ENCODE data around the gene DPH2. TPM values are rescaled to one million over a fixed set of nuclear protein-coding genes. Genes with fewer than 3 reads are reported as not detected.

DPH2 gene
- total RNA-seq, 2 donors from 2014 or later: 24.7 to 59.4 TPM

- ATAC-seq (replicated peaks): no peak
- Mint-ChIP-seq H3K27me3 (peaks cover 14% of the 10 kb centered on the region), H3K9me3 (no peaks in the 10 kb centered on the region), H3K36me3 (ENCODE audit: low read depth) (peaks cover 26% of the 10 kb centered on the region), H3K27ac (no peak overlapping the region), H3K4me3 (peak overlapping the region; percentile 29), H3K4me1 (peaks cover 9% of the 10 kb centered on the region)
Observed at GRCh38 chr1:43936431-43937151, 33.2 kb upstream of the DPH2 start.

GRCh38 chr1:43937179-43937865 lies 32.5 kb upstream of the DPH2 start:
- Mint-ChIP-seq H3K36me3 (ENCODE audit: low read depth) (peaks cover 26% of the 10 kb centered on the region), H3K27me3 (peaks cover 14% of the 10 kb centered on the region), H3K27ac (no peak overlapping the region), H3K4me1 (peaks cover 9% of the 10 kb centered on the region), H3K4me3 (no peak overlapping the region), H3K9me3 (no peaks in the 10 kb centered on the region)
- ATAC-seq (replicated peaks): no peak

- no peak overlapping the region for H3K4me3 Mint-ChIP-seq
- peaks cover 7% of the 10 kb centered on the region for H3K27me3 Mint-ChIP-seq
- no peak overlapping the region for H3K27ac Mint-ChIP-seq
- H3K36me3 Mint-ChIP-seq (ENCODE audit: low read depth): peaks cover 36% of the 10 kb centered on the region
- H3K9me3 Mint-ChIP-seq: no peaks in the 10 kb centered on the region
- peaks cover 6% of the 10 kb centered on the region for H3K4me1 Mint-ChIP-seq
- no peak for ATAC-seq (replicated peaks)
Observed at GRCh38 chr1:43938383-43938782, 31.4 kb upstream of the DPH2 start.

- peaks cover 6% of the 10 kb centered on the region for H3K4me1 Mint-ChIP-seq
- H3K4me3 Mint-ChIP-seq: no peak overlapping the region
- peaks cover 42% of the 10 kb centered on the region for H3K36me3 Mint-ChIP-seq (ENCODE audit: low read depth)
- peaks cover 5% of the 10 kb centered on the region for H3K27me3 Mint-ChIP-seq
- H3K27ac Mint-ChIP-seq: no peak overlapping the region
- ATAC-seq (replicated peaks): no peak
- H3K9me3 Mint-ChIP-seq: no peaks in the 10 kb centered on the region
Observed at GRCh38 chr1:43938892-43939587, 30.8 kb upstream of the DPH2 start.

DNA sequence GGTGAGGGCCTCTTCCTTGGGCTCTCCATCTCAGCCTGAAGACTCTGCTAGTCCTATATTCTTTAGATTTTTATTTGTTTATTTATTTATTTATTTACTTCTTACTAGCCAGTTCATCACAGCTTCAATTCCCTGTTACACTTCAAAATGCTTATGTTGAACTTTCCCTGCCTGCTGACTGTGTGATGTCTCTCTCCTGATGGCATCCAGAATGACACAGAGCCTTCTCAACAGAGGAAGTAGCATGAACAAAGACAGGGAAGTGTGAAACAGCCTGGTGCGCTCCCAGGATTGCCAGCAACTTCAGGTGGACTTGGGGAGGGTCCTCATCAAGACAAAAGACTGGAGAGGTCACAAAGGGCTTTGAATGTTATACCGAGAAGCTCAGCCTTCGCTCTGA lies 27.4 kb upstream of the DPH2 start:
- Mint-ChIP-seq H3K4me3 (no peak overlapping the region), H3K27me3 (no peaks in the 10 kb centered on the region), H3K9me3 (no peaks in the 10 kb centered on the region), H3K36me3 (ENCODE audit: low read depth) (peaks cover 64% of the 10 kb centered on the region), H3K4me1 (peaks cover 20% of the 10 kb centered on the region), H3K27ac (no peak overlapping the region)
- ATAC-seq (replicated peaks): no peak

DNA sequence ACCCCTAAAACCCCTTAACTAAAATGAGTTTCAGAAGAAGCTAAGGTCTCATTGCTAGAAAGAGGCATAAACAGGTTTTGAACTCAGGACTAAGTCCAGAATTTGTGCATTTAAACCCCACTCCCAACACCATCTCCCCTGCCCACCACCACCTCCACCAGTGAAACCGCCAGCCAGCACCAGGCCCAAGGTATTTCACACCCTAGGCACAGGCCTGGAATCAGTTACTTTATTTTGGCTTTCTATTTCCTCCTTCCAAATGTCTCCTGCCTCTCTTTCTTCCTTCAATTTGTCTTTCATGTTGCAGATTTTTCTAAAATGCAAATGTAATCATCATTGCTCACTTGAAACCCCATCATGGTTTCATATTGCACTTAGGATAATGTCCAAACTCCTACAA lies 24.9 kb upstream of the DPH2 start:
- Mint-ChIP-seq H3K27ac (peak overlapping the region; percentile 99), H3K4me1 (peaks cover 20% of the 10 kb centered on the region), H3K9me3 (no peaks in the 10 kb centered on the region), H3K4me3 (peak overlapping the region; percentile 98), H3K27me3 (no peaks in the 10 kb centered on the region), H3K36me3 (ENCODE audit: low read depth) (peaks cover 44% of the 10 kb centered on the region)
- no peak for ATAC-seq (replicated peaks)

DNA sequence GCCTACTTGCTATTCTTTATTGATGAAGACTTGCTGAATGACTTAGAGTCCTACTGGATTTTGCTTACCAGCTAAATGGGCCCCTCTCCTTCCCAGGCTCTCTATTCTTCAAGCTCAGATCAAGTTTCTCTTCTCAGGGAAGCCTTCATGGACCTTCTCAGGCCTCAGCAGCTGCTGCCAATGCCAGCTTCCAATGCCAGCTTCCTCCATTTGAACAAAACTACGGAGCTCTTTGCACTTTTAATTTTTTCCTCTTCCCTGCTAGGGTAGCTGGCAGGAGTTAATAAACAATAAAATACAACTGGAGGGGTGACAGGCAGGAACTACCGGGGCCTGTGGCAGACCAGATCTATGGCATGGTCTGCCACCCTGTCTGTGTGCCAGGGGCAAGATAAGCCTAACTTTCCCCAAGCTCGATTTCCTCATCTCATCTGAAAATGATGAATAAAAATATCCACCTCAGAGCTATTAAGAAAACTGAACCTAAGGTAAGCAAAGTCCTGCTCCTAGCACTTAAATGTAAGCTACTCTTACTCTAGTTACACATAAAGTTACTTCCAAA lies 24.1 kb upstream of the DPH2 start:
- Mint-ChIP-seq H3K27ac (peak overlapping the region; percentile 99), H3K4me3 (peak overlapping the region; percentile 98), H3K9me3 (no peaks in the 10 kb centered on the region), H3K27me3 (no peaks in the 10 kb centered on the region), H3K36me3 (ENCODE audit: low read depth) (peaks cover 47% of the 10 kb centered on the region), H3K4me1 (peaks cover 26% of the 10 kb centered on the region)
- ATAC-seq (replicated peaks): no peak

DNA sequence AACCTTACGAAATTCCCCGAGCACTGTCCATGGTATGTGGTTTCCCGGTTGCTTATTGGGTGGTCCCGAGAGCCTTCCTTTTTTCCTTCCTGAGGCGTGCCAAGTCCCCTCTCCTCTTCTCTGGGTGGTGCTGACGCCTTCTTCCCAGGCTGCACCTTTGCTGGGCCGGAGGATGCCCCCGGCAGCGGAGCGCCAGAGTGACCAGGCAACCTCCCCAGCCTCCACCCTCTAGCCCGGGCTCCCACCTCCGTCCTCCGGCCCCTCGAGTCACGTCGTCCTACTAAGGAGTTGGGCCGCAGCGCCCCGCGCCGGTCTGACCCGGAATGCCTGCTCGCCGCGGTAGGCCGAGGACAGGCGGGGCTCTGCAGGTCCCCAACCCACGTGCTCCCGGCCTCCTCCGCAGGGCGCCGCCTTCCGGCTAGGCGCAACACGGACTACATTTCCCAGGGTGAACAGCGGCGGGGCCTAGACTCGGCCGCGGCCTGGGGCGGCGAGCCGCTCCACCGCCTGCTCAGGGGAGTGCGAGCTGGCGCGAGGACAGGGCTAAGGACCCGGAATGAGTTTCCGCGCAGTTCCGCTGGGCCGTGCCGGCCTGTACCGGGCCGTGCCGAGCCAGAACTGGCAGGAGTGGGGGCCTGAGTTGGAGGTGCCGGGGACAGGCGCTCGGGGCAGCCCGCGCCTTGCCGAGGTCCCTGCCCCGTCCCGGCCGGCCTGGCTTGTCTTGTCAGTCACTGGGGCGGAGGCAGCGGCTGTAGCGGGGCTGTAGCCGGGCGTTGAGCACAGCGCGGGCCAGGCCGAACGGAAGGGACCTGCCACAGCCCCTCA lies 23.4 kb upstream of the DPH2 start, which contains the start of gene IPO13:
Gene IPO13 (plus strand): TSS at position 715 of the 825 bp plus-strand sequence. CDS start 651 bp downstream, outside the sequence.
- Mint-ChIP-seq H3K36me3 (ENCODE audit: low read depth) (peaks cover 47% of the 10 kb centered on the region), H3K27me3 (no peaks in the 10 kb centered on the region), H3K9me3 (no peaks in the 10 kb centered on the region), H3K4me3 (peak within 1 kb of the TSS; percentile 98), H3K27ac (peak within 1 kb of the TSS; percentile 99), H3K4me1 (peaks cover 27% of the 10 kb centered on the region)
- ATAC-seq (replicated peaks): peak; percentile 97

- Mint-ChIP-seq H3K27me3 (no peaks in the 10 kb centered on the region), H3K36me3 (ENCODE audit: low read depth) (peaks cover 47% of the 10 kb centered on the region), H3K4me3 (peak overlapping the region; percentile 98), H3K4me1 (peaks cover 27% of the 10 kb centered on the region), H3K9me3 (no peaks in the 10 kb centered on the region), H3K27ac (peak overlapping the region; percentile 99)
- no peak for ATAC-seq (replicated peaks)
Observed at GRCh38 chr1:43947061-43947873, 22.5 kb upstream of the DPH2 start.

DNA sequence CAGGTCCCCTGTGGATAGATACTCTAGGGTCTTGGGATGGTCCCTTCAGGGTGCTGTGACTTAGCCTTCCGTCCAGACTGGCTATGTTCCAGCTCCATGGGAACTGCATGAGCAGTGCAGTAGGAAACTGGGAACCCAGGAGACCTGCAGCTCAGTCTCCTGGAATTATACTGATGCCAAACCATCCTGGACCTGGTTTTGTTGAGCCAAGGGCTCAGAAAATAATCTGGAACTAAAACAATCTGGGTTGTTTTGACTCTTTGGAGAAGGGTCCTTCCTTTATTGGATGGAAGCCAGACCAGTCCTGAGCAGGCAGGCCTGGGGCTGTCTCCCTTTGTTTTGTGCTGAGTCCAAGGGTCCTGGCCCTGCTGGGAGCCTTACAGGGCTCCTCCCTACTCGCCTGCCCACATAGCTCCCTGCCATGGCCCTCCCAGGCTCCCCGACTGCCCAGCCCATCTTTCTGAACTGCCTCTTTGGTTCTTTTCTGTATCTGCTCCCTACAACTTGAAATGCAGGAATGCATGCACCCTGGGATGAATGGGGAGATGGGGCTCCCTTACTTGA lies 21.9 kb upstream of the DPH2 start:
- peaks cover 27% of the 10 kb centered on the region for H3K4me1 Mint-ChIP-seq
- peaks cover 42% of the 10 kb centered on the region for H3K36me3 Mint-ChIP-seq (ENCODE audit: low read depth)

GRCh38 chr1:43949678-43950077 lies 20.1 kb upstream of the DPH2 start:
- H3K27me3 Mint-ChIP-seq: no peaks in the 10 kb centered on the region
- ATAC-seq (replicated peaks): no peak
- H3K9me3 Mint-ChIP-seq: no peaks in the 10 kb centered on the region
- H3K36me3 Mint-ChIP-seq (ENCODE audit: low read depth): peaks cover 25% of the 10 kb centered on the region
- H3K4me1 Mint-ChIP-seq: peaks cover 23% of the 10 kb centered on the region
- H3K27ac Mint-ChIP-seq: no peak overlapping the region
- H3K4me3 Mint-ChIP-seq: no peak overlapping the region

More for the DNA sequence above, 21.9 kb upstream of the DPH2 start:
- Mint-ChIP-seq H3K27me3 (no peaks in the 10 kb centered on the region), H3K9me3 (no peaks in the 10 kb centered on the region), H3K27ac (peak overlapping the region; percentile 99), H3K4me3 (peak overlapping the region; percentile 98)
- no peak for ATAC-seq (replicated peaks)

GRCh38 chr1:43951021-43951985 lies 18.5 kb upstream of the DPH2 start:
- H3K9me3 Mint-ChIP-seq: no peaks in the 10 kb centered on the region
- no peak for ATAC-seq (replicated peaks)
- no peak overlapping the region for H3K27ac Mint-ChIP-seq
- no peak overlapping the region for H3K4me3 Mint-ChIP-seq
- no peaks in the 10 kb centered on the region for H3K27me3 Mint-ChIP-seq
- H3K36me3 Mint-ChIP-seq (ENCODE audit: low read depth): peaks cover 12% of the 10 kb centered on the region
- peaks cover 14% of the 10 kb centered on the region for H3K4me1 Mint-ChIP-seq
